Measurements from ENCODE around the gene SLC16A13.
"Not testable (repeated sequence)": the region's sequence is repeated elsewhere in the genome, so short reads cannot be mapped to it uniquely, and the experiment has no call there.

SLC16A13 gene

DNA sequence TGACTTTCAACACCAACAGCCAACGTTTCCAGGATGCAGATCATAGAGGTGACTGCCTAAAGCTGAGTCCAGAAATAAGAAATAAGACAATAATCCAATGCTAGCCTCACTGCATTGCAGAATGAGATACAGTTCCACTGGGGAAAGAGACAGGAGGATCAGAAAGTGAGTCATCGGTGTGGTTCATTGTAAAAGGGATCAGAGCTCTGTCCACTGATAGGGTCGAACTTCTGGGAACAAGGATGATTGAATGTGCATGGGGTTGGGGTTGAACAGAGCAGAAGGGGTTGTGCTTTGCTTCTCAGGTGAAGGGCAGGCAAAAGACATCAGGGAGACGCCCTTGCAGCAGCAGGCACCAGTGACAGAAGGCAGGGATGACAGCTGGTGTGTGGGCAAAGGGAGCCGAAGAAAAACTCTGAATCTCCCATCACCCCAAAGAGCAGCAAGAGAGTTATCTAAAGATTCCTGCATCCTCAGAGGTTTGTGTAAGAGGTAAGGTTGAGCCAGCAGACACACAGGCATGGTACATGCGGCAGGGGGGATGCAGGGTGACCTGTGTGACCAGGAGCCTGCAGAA lies 27.8 kb downstream of the SLC16A13 start:
- DNase-seq (ENCODE audit: low spot score): no peak

DNA sequence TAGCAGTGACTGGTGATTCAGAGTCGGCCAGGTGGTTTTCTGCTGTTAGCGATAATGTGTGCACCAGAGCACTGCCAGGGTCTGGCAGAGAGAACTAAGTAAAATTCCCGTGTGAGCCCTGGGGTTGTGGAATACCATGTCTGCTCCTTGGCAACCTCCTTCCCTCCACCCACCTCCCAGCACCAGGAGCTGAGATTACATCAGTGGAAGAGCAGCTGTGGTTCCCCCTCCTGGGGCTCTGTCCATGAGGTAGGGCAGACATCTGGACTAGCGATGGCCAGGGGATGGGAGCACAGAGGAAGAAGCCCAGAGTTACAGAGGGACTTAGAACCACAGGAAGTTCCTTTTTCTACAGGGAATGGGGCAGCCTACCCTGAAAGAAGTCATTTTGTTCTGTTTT lies 28.4 kb downstream of the SLC16A13 start:
- DNase-seq (ENCODE audit: low spot score): no peak

DNA sequence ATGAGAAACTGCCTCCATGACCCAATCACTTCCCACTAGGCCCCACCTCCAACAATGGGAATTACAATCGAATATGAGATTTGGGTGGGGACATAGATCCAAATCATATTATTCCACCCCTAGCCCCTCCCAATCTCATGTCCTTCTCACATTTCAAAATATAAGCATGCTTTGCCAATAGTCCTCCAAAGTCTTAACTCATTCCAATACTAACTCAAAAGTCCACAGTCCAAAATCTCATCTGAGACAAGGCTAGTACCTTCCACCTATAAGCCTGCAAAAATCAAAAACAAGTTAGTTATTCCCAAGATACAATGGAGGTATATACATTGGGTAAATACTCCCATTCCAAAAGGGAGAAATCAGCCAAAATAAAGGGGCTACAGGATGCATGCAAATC lies 31.4 kb downstream of the SLC16A13 start:
- no peak for DNase-seq (ENCODE audit: low spot score)

DNA sequence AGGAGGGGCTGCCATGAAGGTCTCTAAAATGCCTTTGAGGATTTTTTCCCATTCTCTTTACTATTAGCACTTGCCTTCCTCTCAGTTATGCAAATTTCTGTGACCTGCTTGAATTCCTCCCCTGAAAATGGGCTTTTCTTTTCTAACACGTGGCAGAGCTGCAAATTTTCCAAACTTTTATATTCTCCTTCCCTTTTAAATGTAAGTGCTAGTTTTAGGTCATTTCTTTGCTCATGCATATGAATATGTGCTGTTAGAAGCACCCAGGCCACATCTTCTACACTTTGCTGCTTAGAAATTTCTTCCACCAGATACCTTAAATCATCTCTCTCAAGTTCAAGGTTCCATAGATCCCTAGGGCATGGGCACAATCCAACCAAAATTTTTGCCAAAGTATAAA lies 32.5 kb downstream of the SLC16A13 start:
- no peak for DNase-seq (ENCODE audit: low spot score)

DNA sequence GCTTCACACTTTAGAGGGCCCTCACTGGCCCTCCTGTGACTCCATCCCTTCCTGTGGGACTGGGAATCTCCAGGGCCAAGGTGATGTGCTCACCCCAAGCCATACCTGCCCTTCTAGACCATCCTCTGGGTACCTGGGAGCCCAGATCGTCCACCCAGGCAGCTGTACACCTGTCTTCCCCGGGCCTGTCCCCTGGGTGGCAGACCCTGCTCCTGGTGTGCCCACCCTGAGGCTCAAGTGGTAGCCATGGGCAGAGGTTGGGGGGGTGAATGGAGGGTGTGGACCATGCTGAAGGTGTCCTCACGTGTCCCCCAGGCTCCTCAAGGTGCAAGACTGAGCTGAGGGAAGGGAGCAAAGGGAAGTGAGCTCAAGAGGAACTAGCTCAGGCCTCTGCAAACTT lies 34.9 kb downstream of the SLC16A13 start:
- no peak for DNase-seq (ENCODE audit: low spot score)

DNA sequence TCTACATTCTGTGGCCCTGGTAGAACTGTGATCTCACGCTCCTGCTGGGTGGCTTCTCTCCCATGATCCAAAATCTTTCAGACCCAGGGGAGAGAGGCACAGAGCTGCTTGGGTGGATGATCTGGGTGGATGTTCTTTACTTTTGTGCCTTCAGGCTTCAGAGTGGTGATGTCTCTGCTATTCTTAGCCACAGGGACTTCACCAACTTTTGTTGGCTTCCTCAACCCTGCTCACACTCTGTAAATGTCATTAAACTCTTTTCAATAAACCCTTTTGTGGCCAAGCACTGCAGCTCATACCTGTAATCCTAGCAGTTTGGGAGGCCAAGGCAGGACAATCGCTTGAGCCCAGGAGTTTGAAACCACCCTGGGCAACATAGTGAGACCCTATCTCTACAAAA lies 36.6 kb downstream of the SLC16A13 start:
- DNase-seq (ENCODE audit: low spot score): no peak

DNA sequence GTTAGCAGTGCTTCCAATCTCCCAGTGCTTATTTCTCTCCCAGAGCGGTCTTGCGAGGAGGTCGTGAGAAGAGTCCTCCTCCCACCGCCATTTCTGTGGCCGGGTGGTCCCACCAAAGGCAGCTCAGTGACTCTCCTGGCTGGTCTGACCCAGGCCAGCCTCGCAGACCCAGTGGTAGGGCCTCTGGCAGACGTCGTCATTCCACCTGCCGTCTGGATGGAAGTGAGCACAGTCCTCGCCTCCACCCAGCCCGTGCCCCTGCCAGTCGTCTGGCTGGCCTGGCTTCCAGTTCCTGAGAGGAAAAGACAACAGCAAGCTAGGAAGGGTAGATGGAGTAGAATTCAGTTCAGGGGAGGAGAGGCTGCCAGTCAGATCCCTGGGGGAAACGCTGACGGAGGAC lies 39.1 kb downstream of the SLC16A13 start:
- DNase-seq (ENCODE audit: low spot score): no peak

DNA sequence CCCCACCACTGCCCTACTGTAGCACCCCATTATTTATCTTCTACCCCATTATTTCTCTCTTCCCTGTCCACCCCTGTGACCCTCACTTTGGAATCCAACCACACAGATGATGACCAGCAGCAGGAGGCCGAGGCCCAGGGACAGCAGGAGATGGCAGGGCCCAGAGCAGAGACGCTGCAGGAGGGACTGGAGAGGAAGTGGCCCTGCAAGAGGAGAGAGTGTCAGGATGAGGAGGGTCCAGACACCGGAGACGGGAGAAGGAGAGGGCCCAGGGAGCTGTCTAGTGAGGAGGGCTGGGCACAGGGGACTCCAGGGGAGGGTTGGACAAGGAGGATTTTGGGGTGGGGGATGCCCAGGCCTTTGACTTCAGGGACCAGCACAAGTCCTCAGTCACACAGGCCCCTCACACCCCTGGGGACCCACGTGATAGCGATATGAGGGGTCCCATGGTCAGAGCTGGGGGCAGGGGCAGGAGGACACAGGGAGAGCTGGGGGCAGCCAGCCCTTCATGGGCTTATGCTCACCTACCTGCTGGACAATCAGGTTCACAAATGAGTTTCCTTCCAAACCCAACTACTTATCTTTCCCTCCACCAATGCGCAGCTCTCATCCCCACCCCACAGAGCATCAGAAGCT lies 42.2 kb downstream of the SLC16A13 start:
- DNase-seq (ENCODE audit: low spot score): no peak

DNA sequence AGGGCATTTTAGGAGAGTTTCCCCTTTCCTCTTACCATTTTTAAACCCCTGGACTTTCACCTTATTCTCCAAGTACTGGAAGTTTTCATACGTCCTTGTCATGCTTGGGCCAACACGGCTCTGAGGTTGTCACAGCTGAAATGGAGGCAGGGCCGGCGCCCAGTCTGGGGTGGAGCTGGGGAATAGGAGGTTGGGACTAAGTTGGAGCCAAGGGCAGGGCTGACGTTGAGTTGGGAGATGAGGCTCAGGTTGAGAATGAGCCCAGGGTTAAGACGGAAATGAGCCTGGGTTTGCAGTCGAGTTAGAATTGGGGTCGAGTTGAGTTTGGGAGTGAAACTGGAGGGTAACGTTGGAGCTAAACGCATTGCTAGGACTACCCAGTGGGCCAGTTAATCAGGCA lies 42.9 kb downstream of the SLC16A13 start:
- DNase-seq (ENCODE audit: low spot score): no peak

DNA sequence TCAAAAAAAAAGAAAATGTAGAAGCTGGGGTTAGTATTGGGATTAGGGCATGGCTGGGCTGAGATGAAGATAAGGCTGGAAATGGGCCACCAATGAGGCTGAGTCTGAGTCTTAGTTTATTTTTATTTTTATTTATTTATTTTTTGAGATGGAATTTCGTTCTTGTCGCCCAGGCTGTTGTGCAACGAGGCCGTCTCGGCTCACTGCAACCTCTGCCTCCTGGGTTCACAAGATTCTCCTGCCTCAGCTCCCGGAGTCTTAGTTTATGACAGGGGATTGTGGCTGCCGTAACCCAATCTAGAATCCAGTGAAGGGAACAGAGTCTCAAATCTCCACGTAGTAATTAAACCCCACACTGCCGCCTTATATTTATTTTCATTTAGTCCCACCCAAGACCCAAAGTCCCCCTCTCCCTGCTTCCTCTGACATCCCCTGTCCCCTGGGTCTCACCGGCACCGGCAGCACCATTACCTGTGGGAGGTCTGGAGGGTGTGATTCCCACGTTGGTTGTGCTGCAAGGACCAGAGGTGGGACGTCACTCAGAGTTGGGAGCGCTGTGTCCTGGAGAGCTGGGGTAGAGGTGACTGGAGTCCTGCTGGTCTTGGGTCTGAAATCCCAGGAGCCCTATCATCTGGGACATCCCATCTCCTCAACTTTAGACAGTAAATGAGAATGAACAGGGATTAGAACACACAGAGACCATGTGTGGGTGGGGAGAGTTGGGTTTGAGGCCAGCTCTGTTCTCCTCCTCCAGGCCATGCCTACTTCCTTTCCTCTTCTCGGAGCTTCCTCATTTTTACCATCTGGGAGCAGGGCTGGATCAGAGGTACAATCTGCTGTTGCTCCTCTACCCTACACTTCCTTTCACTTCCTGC lies 44.0 kb downstream of the SLC16A13 start, which contains the start of gene CLEC10A:
CLEC10A (minus strand) TSS at position 671 of the 875 bp plus-strand sequence. CDS start 1,439 bp downstream, outside the sequence.
- no peak for DNase-seq (ENCODE audit: low spot score)

DNA sequence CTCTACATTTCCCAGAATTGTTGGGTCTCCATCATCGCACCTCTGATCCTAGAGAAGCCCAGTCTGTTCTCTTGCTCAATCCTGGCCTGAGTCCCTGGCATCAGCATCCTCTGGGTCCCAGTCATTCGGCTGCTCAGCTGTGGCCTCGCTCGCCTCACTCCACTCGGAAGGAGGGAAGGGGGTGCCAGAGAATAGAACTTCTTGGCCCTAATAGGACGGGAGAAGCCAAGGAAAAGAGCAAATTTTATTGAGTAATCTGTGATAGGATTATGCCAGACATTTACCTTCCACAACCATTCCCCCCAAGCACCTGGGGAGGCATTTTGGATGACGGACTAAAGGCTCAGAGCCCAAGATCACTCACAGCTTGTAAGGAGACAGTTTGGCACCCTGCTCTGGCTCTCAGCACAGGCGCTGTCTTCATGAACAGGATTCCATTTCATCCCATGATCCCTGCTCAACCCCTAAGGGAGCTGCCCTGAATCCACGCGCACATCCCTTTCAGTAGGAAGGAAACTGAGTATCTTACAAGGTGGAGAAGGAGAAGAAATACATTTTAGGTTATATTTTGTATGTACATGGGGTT lies 44.7 kb downstream of the SLC16A13 start:
- DNase-seq (ENCODE audit: low spot score): no peak

DNA sequence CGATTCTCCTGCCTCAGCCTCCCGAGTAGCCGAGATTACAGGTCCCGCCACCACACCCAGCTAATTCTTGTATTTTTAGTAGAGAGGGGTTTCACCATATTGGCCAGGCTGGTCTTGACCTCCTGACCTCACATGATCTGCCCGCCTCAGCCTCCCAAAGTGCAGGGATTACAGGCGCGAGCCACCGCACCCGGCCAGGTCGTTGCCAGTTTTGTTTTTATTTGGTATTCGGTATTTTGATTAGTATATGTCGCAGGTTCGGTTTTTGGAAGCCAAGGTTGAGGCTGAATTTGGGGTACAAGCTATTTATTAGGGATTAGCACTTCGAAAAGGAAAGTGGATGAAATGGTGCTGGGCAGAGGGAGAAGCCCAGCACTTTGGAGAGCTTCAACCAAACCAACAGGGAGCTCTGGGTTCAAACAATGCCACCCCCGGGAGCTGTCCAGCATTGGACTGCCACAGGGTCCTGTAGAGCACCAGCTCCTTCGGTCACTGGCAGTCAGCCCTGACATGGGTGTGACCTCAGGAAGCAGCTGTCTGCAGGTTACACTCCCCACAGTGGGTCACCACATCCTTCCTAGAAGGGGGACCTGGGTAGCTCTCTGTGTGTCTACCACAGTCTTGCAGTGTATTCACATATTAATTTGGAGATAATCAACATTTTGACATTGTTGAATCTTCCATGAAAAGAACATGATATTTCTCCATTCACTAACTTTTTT lies 45.7 kb downstream of the SLC16A13 start:
- DNase-seq (ENCODE audit: low spot score): no peak

DNA sequence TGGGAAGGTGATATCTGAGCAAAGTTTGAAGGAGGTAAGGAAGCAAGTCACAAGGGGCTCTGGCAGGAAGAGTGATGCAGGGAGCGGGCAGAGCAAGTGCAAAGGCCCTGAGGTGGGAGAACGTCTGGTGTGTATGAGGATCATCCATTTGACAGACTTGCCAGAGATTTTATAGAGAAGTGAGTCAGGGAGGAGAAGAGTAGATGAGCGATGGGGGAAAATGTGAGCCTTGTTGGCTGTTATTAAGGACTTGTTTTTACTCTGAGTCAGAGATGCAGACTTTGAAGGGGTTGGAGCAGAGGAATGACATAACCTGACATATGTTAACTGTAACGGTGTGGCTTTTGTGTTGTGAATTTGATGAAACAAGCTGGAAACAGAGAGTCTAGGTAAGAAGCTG lies 47.8 kb downstream of the SLC16A13 start:
- DNase-seq (ENCODE audit: low spot score): no peak

DNA sequence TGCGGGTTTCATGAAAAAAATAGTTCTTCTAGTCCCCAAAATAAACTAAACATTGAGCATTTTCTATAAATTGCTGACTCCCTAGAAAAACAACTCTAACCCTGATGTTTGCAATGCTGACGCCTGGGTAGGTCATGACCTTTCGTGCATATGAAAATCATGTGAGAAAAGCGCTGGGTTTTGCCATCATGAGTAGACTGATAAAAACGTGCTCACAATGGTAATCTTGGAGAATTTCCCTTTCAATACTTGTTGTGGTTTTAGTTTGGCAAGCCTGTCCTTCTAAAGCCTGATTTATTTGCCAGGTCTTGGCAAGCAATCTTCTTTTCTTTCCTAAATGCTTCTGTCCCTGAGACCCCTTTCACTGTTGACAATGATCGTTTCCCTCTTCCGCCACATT lies 48.3 kb downstream of the SLC16A13 start:
- DNase-seq (ENCODE audit: low spot score): no peak

DNA sequence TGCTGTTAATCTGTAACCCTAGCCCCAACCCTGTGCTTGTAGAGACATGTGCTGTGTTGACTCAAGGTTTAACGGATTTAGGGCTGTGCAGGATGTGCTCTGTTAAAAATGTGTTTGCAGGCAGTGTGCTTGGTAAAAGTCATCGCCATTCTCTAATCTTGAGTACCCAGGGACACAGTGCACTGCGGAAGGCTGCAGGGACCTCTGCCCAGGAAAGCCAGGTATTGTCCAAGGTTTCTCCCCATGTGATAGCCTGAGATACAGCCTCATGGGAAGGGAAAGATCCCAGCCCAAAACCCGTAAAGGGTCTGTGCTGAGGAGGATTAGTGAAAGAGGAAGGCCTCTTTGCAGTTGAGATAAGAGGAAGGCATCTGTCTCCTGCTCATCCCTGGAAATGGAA lies 52.6 kb downstream of the SLC16A13 start:
- not testable (repeated sequence) for DNase-seq (ENCODE audit: low spot score)

DNA sequence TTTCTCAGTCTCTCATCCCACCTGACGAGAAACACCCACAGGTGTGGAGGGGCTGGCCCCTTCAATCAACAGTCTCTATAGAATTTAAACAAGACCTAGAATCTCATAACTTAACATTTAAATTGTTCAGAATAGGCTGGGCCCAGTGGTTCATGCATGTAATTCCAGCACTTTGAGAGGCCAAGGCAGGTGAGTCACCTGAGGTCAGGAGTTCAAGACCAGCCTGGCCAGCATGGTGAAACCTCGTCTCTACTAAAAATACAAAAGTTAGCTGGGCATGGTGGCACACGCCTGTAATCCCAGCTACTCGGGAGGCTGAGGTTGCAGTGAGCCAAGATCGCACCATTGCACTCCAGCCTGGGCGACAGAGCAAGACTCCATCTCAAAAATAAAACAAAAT lies 53.8 kb downstream of the SLC16A13 start:
- DNase-seq (ENCODE audit: low spot score): not testable (repeated sequence)

Small RNA genes within 50 kb of the gene (small RNA-seq; reads per million reads assigned to genes)
- 0 to 0.03 reads per million in 2 experiments for gene AC120057.1

Data from SK-N-DZ (cell line).